GM21825 (cell line): Measurements from ENCODE around the gene GALNT9.
"Not testable (repeated sequence)": the region's sequence is repeated elsewhere in the genome, so short reads cannot be mapped to it uniquely, and the experiment has no call there.

ENCODE experiments used
- ATAC-seq: cut with Tn5 transposase; IDR thresholded peaks from one replicate; pipeline ENCODE4 v1.9.1; 2021; ENCODE audit warnings: mild to moderate bottlenecking, moderate library complexity; ENCODE audit not compliant: unreplicated experiment

GALNT9 gene

DNA sequence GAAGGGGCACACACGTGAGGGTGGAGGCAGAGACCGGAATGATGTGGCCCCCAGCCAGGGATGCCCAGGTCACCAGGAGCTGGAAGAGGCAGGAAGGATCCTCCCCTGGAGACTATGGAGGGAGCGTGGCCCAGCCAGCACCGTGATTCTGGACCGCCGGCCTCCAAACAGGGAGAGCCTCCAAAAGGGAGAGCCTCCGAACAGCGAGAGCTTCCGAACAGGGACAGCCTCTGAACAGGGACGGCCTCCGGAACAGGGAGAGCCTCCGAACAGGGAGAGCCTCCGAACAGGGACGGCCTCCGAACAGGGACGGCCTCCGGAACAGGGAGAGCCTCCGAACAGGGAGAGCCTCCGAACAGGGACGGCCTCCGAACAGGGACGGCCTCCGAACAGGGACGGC is 33.8 kb downstream of the GALNT9 start:
- not testable (repeated sequence) for ATAC-seq

GRCh38 chr12:132295101-132295526 is 34.3 kb downstream of the GALNT9 start:
- ATAC-seq: no peak

DNA sequence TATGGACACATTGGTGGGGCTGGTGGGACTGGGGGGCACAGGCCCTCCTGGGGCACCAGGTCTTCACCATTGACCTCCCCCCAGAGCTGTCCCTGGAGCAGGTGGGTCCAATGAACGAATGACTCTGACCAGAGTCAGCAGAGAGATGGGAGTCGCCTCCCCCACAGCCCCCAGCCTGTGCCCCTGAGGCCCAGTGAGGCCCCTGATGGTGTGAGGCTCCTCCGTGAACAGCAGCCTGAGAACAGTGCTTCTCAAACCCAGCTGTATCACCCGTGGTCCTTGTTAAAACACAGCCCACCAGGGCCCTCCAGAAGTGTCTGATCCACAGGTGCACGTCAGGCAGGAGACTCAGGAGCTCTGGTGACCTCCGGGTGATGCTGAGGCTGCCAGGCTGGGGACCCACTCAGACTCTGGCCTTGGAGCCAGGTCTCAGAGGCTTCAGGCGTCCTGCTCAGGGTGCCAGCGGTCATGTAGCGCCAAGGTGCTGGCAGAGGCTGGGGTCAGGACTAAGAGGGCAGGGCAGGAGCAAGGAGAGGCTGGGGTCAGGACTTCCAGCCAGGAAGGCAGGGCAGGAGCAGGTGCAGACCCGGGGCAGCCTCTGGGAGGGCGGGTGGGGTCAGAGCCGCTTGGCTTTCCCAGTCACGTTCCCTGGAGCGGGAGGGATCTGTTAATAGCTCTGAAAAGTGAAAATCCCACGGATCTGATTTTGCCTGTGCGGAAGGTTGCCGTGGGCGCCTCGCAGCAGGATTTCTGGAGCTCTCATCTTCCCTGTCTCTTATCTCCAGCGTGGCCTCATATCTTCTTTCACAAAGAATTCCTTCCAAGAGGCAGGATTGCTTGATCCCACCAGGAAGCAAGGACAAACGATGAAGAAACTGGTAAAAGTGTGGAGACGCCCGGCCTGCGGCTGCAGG is 35.0 kb downstream of the GALNT9 start:
- no peak for ATAC-seq

DNA sequence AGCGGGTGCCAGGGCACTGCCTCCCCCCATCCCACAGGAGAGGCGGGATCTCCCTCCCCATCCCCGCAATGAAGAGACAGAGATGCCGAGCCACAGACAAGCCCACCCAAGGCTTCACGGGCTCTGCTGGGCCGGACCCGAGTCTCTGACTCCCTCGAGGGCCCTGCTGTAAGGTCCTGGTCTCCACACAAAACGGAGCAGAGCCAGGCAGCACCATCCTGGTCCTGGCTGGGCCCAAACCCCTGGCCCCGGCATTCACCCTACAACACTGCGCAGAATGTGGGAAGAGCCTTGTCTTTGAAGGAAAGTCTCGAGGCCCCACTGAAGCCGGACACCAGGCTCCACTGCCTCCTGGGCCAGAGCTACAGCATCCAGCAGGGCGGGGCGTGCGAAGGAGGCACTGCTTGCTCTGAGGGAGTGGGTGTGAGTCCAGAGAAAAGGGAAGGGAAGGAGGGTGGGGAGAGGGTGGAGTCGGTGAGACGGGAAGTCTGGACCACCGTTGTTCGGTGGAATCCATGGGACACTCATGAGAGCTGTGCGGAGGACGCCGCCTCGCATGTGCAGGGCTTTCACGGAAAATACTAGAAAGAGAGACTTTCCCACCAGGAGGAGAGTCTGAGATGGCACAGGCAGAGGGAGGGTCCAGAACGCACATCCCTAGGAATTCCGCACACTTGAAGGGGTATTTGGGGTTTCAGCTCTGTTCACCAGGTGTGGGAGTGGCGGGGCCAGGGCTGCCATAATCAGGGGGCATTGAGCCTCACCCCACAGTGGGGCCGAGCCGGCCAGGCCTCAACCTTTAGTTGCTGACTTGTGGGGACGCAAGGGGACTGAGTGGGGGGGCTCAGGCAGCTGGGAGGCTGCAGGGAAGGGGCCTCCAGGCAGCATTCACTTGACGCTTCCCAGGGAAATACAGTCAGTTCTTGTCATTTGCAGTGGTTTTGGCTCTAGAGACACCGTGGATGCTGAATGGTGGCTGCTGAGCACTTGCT is 36.8 kb downstream of the GALNT9 start:
- no peak for ATAC-seq

DNA sequence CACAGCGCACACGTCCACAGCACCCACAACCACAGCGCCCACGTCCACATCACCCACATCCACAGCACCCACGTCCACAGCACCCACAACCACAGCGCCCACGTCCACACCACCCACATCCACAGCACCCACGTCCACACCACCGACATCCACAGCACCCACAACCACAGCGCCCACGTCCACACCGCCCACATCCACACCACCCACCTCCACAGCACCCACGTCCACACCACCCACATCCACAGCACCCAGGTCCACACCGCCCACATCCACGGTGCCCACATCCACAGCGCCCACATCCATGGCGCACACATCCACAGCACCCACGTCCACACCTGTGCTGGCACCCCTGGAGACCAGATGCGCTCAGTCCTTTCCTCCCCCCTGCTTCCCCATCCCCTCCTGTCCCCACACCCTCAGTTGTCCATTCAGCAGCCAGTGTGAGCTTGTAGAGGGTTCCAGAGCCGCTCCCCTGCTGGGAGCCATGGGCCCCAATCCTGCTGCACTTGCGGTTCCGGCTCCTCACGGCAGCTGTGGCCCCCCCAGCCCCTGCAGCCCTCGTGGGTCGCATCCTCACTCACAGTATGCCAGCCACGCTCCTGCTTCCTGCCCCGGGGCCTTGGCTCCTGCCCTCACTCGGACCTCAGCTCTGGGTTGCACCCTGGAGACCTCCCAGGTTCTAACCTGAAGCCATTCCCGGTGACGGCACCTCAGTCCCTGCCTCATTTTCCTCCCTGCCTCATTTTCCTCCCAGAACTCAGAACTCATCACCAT is 37.8 kb downstream of the GALNT9 start:
- no peak for ATAC-seq

DNA sequence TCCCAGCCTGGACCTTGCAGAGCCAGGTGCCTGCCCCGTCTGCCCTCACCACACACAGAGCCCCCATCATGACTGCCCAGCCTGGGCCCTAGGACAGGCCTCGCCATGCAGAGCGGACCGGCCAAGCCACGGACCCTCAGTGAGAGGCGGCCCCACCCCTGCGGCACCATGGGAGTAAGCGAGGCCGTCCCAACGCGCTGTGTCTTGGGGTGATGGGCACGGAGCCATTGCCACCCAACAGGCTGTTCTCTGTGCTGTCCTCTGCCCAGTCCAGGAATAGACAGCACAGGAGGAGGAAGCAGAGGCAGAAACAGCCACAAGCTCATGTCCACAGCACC is 39.2 kb downstream of the GALNT9 start:
- no peak for ATAC-seq

DNA sequence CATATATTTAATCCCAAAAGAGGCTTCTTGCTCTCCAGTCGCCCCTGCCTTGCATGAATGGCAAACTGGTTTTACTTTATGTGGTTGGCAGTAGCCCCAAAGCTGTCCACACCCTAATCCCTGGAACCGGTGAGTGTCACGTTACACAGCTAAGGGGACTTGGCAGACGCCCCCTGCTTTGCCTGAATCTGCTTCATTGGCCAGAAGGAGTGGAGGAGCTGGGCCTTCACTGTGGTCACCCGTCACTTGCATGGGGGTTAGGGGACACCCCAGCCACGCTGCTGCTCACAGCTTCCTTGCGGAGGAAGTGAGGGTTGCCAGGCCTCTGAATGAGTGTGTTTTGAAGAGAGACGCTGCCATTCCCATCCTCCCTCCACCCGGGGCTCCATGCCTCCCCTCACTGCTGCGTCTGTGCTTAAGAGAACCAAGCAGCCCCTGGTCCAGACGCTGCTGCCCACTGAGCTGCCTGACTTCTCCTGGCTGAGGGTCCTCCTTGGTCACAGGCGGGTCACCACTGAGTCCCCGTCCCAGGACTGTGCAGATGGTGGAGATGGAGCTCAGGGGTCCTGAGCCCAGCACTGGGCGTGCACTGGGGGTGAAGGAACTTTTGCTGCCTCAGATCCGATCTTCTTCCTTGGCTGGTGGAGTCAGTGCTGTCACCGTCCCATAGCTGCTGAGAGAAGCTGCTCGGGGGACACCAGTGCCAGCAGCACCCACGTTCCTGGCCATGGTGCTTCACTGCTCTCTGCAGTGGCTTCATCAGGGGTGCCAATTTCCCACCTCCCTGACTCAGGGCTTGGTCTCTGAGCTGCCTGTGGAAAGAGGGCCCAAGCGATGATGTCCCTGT is 39.8 kb downstream of the GALNT9 start:
- no peak for ATAC-seq

DNA sequence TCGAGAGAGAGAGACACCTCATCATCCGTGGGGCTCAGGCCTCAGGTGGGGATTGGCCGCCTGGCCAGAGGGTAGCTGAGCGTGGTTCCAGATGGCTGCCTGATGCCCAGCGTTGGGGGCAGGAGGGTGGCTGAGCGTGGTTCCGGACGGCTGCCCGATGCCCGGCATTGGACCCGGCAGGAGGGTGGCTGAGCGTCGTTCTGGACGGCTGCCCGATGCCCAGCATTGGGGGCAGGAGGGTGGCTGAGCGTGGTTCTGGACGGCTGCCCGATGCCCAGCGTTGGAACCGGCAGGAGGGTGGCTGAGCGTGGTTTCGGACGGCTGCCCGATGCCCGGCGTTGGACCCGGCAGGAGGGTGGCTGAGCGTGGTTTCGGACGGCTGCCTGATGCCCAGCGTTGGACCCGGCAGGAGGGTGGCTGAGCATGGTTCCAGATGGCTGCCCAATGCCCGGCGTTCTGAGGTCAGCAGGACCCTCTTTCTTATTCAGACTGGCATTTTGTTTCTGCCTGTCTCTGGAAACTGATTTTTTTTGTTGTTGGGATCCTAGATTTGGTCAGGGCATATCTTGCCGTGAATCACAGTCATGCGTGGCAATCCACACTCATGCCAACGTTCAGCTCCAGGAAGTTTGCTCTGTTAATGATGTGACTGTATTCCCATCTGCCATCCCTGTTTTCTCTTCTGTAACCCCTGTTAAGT is 40.7 kb downstream of the GALNT9 start:
- no peak for ATAC-seq

DNA sequence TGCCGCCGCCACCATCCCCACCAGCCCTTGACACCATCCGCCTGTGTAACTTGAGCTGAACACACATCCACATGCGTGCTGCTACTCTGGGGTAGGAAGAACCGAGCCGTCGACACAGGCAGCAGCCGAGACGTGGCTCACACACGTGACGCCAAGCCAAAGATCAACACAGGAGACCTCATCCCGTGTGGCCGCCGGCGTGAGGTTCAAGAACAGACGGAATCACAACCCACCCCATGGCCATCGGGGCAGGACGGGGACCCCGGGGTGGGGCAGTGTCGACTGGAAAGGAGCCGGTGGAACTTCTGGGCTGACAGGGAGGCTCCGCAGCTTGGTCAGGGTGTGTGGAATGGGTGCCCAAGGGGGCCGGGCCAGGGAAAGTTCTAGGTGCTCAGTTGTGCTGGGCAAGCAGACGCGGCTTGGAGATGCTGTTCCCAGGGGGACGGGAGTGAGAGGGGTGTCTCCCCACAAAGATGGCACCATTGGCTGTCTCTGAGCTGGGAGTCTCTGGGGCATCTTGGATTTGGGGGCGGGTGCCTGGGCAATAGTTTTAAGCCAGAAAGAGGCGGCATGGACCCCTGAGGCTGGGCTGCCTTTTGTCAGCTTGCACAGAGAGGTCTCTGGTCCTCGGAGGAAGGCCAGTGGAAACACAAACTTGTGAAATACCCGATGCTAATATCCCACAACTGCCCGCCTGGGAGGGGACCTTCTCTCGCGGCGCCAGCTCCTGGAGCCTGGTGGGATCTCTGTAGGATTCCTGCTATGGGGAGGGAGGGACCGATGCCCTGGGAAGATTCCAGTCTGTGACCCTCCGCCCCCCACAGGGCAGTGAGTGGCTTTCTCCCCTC is 41.8 kb downstream of the GALNT9 start:
- no peak for ATAC-seq

DNA sequence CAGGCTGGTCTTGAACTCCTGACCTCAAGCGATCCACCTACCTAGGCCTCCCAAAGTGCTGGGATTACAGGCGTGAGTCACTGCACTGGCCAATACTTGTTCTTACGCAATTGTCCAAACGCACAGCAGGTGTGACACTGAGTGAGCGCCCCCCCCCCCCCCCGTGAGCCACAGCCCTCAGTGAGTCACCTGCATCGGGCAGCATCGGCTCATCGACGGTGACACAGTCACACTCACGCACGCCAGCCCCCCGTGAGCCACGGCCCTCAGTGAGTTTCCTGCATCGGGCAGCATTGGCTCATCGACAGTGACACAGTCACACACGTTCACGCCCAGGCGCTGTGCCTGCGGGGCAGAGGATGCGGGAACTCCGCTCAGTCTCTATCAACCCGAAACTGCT is 42.5 kb downstream of the GALNT9 start:
- ATAC-seq: no peak

DNA sequence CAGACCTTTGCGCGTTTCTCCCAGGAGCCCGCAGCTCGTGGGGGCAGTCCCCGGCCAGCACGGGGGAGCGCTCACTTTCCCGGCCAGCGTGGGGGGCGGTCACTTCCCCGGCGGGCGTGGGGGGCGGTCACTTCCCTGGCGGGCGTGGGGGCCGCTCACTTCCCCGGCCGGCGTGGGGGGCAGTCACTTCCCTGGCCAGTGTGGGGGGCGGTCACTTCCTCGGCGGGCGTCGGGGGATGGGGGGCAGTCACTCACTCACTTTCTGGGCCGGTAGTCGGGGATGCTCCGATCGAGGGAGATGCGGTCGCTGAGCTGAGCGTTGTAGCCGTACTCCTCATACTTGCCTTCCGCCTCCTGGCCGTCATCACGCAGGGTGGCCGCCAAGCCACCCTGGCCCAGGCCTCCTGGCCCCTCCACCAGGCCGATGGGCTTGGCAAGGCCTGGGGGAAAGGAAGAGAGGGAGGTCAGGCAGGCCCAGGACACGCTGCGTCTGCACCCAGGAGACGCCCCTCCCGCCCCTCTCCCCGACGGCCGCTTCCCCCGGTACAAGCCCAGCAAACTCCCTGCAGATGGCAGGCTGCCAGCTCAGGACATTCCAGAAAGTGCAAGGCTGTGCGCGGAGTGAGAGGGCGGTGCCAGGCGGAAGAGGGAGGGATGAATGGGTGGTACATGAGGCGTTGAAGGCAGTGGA is 43.3 kb downstream of the GALNT9 start:
- no peak for ATAC-seq

GRCh38 chr12:132284827-132285741 is 44.3 kb downstream of the GALNT9 start:
- no peak for ATAC-seq

- ATAC-seq: no peak
Observed at GRCh38 chr12:132284071-132284826, 45.1 kb downstream of the GALNT9 start.

- no peak for ATAC-seq
Observed at GRCh38 chr12:132282950-132283771, 46.2 kb downstream of the GALNT9 start.
